DOHH2 (cell line): ENCODE measurements around the gene MLLT6.

Experiments
- H3F3A ChIP-seq: fragments of 200-600 bp; sonication (generic), shearing (Covaris generic); 2 replicates; pipeline ENCODE4 v1.6.0; 2016; ENCODE audit warnings: antibody characterized with exemption, mild to moderate bottlenecking; ENCODE audit not compliant: control insufficient read depth, insufficient read depth
- H3K27ac ChIP-seq: fragments of 200-600 bp; sonication (generic); 2 replicates; pipeline ENCODE4 v1.5.1; 2014; ENCODE audit warnings: low read depth, mild to moderate bottlenecking, low read length, moderate library complexity
- H3K27me3 ChIP-seq: fragments of 200-600 bp; sonication (generic); 2 replicates; pipeline ENCODE4 v1.6.1; 2014; ENCODE audit warnings: mild to moderate bottlenecking, low read length, mixed read lengths; ENCODE audit not compliant: control insufficient read depth
- H3K36me3 ChIP-seq: fragments of 200-600 bp; sonication (generic); 2 replicates; pipeline ENCODE4 v1.6.1; 2014; ENCODE audit warnings: mild to moderate bottlenecking, low read length, moderate library complexity, mixed read lengths; ENCODE audit not compliant: control insufficient read depth
- H3K4me1 ChIP-seq: fragments of 200-600 bp; sonication (generic); 2 replicates; pipeline ENCODE4 v1.6.1; 2014; ENCODE audit warnings: mild to moderate bottlenecking, low read length, mixed read lengths; ENCODE audit not compliant: control insufficient read depth
- H3K4me2 ChIP-seq: fragments of 200-600 bp; sonication (generic); 2 replicates; pipeline ENCODE4 v1.6.0; 2014; ENCODE audit warnings: mild to moderate bottlenecking, low read length, moderate library complexity
- H3K4me3 ChIP-seq: fragments of 200-600 bp; sonication (generic); 2 replicates; pipeline ENCODE4 v1.5.1; 2014; ENCODE audit warnings: mild to moderate bottlenecking, low read length, mixed read lengths
- H3K79me2 ChIP-seq: fragments of 200-600 bp; sonication (generic); 2 replicates; pipeline ENCODE4 v1.6.1; 2014; ENCODE audit warnings: mild to moderate bottlenecking, low read length, mixed read lengths; ENCODE audit not compliant: control insufficient read depth
- H3K9me2 ChIP-seq: fragments of 200-600 bp; sonication (generic); replicated peaks from 2 replicates; pipeline ENCODE4 v1.6.1; 2014; ENCODE audit warnings: mild to moderate bottlenecking, low read length, mixed read lengths; ENCODE audit not compliant: control insufficient read depth
- H3K9me3 ChIP-seq: fragments of 200-600 bp; sonication (generic); 2 replicates; pipeline ENCODE4 v1.6.1; 2014; ENCODE audit warnings: antibody characterized with exemption, low read length, mixed read lengths; ENCODE audit not compliant: control insufficient read depth, insufficient read depth
- H4K20me1 ChIP-seq: fragments of 200-600 bp; sonication (generic); 2 replicates; pipeline ENCODE4 v1.6.0; 2014; ENCODE audit warnings: low read depth, mild to moderate bottlenecking, antibody characterized with exemption, low read length, moderate library complexity; ENCODE audit not compliant: control insufficient read depth, insufficient read depth
- EZH2phosphoT487 ChIP-seq: fragments of 200-600 bp; sonication (generic); IDR thresholded peaks from 2 replicates; pipeline ENCODE4 v1.6.1; 2017; ENCODE audit warnings: borderline replicate concordance, mild to moderate bottlenecking, antibody characterized with exemption, low read length, moderate library complexity, mixed read lengths
- TF ChIP-seq, protein P1 (sequence below): fragments of 200-600 bp; sonication (generic); IDR thresholded peaks from one replicate; pipeline ENCODE4 v1.5.1; 2014; ENCODE audit warnings: antibody characterized with exemption, mild to moderate bottlenecking, low read depth, low read length; ENCODE audit not compliant: poor library complexity, severe bottlenecking

The MLLT6 gene

DNA sequence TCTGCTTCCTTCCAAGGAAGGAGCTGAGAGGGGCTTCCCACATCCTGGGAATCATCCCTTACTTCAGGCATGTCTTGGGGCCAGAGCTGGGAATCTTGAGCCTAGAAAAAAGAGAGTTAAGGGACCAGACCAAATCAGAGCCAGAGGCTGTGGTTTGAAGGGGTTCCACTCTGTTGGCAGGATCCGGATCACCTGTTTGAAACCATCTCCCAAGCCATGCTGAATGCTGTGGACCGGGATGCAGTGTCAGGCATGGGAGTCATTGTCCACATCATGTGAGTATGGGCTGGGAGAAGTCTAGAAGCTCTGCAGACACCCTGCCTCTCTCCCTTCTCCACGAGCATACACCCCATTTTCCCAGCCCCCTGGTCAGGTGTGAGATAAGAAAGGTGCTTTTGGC lies 57.2 kb downstream of the MLLT6 start:
- Histone ChIP-seq H3K9me3 (no peaks in the 10 kb centered on the region), H3K27me3 (no peaks in the 10 kb centered on the region), H3K79me2 (no peaks in the 10 kb centered on the region), H3K4me3 (no peak overlapping the region), H3F3A (peaks cover 2% of the 10 kb centered on the region; the same call in 1 of the 2 replicates), H3K4me2 (no peak overlapping the region), H3K9me2 (no peaks in the 10 kb centered on the region), H3K36me3 (peaks cover 83% of the 10 kb centered on the region), H4K20me1 (peaks cover 4% of the 10 kb centered on the region; the same call in 1 of the 2 replicates), H3K4me1 (no peaks in the 10 kb centered on the region), H3K27ac (no peak overlapping the region)
- no peak for TF ChIP-seq EZH2phosphoT487
- TF ChIP-seq, protein P1, sequence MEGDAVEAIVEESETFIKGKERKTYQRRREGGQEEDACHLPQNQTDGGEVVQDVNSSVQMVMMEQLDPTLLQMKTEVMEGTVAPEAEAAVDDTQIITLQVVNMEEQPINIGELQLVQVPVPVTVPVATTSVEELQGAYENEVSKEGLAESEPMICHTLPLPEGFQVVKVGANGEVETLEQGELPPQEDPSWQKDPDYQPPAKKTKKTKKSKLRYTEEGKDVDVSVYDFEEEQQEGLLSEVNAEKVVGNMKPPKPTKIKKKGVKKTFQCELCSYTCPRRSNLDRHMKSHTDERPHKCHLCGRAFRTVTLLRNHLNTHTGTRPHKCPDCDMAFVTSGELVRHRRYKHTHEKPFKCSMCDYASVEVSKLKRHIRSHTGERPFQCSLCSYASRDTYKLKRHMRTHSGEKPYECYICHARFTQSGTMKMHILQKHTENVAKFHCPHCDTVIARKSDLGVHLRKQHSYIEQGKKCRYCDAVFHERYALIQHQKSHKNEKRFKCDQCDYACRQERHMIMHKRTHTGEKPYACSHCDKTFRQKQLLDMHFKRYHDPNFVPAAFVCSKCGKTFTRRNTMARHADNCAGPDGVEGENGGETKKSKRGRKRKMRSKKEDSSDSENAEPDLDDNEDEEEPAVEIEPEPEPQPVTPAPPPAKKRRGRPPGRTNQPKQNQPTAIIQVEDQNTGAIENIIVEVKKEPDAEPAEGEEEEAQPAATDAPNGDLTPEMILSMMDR = no peak

DNA sequence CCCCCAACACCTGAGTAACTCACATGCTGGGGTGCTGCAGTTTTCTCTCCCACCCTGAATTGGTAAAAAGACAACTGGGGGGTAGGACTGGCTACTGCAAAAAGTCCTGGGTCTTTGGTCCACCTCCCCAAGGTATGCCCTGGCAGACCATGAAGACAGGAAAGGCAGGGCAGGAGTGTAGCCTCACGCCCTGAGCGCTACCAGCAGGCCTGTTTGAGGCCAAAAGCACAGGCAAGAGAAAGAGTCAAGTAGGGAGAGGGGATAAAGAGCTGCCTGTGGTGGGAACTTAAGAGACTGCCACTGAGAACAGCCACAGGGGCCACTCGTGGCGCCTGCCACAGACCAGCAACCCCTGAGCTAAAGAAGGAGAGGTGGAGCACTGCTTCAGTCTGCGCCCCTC lies 61.3 kb downstream of the MLLT6 start:
- H3K79me2 ChIP-seq = no peaks in the 10 kb centered on the region
- peaks cover 82% of the 10 kb centered on the region for H3K36me3 ChIP-seq
- H3F3A ChIP-seq = peaks cover 3% of the 10 kb centered on the region; the same call in 1 of the 2 replicates
- H3K4me1 ChIP-seq = no peaks in the 10 kb centered on the region
- H3K27ac ChIP-seq = no peak overlapping the region
- TF ChIP-seq, protein P1 = no peak
- TF ChIP-seq EZH2phosphoT487 = no peak
- no peak overlapping the region for H3K4me3 ChIP-seq
- H3K9me3 ChIP-seq = no peaks in the 10 kb centered on the region
- no peak overlapping the region for H3K4me2 ChIP-seq
- peaks cover 4% of the 10 kb centered on the region; the same call in 1 of the 2 replicates for H4K20me1 ChIP-seq
- H3K27me3 ChIP-seq = no peaks in the 10 kb centered on the region
- H3K9me2 ChIP-seq = no peaks in the 10 kb centered on the region

DNA sequence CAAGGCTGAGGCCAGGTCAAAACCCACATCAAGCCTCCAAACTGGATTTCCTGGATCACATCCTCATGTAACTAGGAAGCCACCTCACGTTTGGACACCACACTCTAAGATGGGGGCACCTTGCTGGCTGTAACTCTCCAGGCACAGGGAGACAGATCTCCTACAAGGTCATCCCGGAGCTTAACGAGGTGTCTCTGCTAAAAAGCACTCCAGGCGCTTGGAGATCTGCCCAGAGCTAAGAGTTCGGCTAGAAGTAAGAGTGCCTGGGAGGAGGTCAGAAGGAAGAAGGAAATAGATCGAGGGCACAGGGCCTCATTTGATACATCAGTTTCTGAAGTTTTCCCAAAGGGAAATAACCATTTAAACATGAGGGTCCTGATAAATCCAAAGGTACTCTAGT lies 63.3 kb downstream of the MLLT6 start:
- Histone ChIP-seq H4K20me1 (peaks cover 4% of the 10 kb centered on the region; the same call in 1 of the 2 replicates), H3K27ac (no peak overlapping the region), H3K4me3 (no peak overlapping the region), H3K4me1 (no peaks in the 10 kb centered on the region), H3K79me2 (no peaks in the 10 kb centered on the region), H3K9me3 (no peaks in the 10 kb centered on the region), H3K4me2 (no peak overlapping the region), H3K9me2 (no peaks in the 10 kb centered on the region), H3K36me3 (peaks cover 73% of the 10 kb centered on the region), H3F3A (0 out of 2 replicates have a peak, but pooled peaks cover 3% of the 10 kb centered on the region), H3K27me3 (no peaks in the 10 kb centered on the region)
- TF ChIP-seq, protein P1 = no peak
- no peak for TF ChIP-seq EZH2phosphoT487

DNA sequence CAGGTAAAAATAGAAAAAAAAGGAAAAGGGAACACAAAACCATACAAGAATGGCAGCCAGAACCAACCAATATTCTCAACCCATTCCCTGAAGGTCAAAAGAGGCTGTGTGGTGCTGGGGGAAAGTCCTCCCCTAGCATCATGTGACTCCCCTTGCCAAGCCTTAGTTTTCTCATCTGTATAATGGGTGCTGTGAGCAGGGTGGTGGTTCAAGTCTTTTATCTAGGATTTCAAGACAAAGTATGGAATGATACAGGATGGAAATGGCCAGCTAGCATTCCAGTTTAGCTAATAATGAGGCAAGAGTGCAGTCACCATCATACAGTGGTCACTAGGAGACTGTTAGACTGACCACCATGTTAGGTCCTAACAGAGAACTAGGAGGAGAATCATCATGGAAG lies 68.2 kb downstream of the MLLT6 start:
- Histone ChIP-seq H3K4me3 (no peak overlapping the region), H3K9me2 (no peaks in the 10 kb centered on the region), H3K27ac (no peak overlapping the region), H3K9me3 (no peaks in the 10 kb centered on the region), H3K27me3 (no peaks in the 10 kb centered on the region), H3K4me1 (no peaks in the 10 kb centered on the region), H3K4me2 (no peak overlapping the region), H4K20me1 (no peaks in the 10 kb centered on the region; the same call in 1 of the 2 replicates), H3F3A (no peaks in the 10 kb centered on the region), H3K36me3 (peaks cover 55% of the 10 kb centered on the region), H3K79me2 (no peaks in the 10 kb centered on the region)
- no peak for TF ChIP-seq EZH2phosphoT487
- TF ChIP-seq, protein P1 = no peak
